AG20443 (cell line): ENCODE results near the gene TACC2.

ENCODE experiments used
- DNase-seq: peaks from one replicate; pipeline ENCODE4 v3.0.0; 2012; ENCODE audit warnings: low spot score, mixed read lengths

TACC2 gene

DNA sequence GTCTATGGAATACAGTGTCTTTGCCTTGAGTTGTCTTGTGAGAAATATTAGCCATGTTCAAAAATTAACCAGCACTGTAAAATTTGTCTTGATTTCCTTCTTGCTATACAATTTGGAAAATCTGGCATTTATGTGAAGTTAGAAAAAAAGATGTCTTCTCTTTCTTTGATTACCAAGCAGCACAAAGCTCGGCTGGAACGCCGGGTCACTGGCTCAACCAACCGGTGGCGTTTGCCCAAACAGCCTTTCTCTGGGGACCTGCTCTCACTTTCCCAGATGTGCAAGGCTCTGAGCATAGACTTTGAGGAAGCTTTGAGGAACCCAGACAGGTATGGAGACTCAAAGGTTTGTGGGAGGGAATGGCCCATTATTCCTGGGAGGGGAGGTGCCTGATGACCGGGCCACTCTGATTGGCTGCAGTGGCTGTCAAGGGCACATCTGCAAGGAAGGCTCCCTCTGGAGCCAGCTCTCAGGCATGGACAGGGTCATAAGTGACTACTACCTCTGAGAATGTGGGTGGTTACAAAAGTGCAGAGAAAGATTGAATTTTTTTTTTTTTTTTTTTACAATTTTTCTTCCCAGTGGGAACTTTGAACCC lies 287.7 kb downstream of the TACC2 start:
- DNase-seq: peak; percentile 64

DNA sequence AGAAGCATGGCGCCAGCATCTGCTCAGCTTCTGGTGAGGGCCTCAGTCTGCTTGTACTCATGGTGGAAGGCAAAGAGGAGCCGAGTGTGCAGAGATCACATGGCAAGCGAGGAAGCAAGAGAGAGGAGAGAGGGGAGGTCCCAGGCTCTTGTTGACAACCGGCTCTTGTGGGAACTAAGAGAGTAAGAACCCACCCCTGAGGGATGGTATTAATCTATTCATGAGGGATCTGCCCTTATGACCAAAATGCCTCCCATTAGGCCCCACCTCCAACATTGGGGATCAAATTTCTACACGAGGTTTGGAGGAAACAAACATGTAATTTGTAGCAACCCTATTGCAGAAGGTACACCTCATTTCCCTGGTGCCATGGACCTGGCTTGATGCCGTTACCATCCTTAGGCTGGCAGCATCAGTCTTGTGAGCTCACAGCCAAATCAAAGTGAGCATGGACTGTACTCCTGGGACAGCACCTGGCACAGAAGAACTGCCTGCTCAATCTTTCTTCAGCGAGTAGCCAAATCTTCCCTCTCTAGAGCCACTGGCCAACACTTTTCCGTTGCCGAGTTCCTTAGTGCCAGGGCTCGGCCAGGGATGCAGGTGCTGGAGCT lies 288.7 kb downstream of the TACC2 start:
- no peak for DNase-seq

DNA sequence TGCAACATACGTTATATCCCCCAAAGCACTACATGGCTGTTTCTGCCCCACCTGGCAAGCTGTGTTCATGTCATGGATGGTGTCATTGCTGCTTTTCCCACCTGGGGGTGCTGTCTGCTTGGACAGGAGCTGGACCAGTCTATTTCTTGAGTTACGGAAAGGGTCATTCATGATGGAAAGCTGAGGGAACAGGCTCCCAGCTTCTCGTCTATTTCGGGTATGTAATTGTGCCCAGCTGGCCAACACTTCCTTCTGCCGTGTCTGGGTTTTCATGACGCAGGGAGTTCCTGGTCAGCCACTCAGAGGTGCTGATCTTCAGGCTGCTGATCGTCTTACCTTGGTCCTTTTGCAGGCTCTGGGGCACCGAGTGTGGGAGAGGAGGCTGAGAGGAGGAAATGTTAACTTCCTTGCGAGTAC lies 290.8 kb downstream of the TACC2 start:
- peak; percentile 66 for DNase-seq

DNA sequence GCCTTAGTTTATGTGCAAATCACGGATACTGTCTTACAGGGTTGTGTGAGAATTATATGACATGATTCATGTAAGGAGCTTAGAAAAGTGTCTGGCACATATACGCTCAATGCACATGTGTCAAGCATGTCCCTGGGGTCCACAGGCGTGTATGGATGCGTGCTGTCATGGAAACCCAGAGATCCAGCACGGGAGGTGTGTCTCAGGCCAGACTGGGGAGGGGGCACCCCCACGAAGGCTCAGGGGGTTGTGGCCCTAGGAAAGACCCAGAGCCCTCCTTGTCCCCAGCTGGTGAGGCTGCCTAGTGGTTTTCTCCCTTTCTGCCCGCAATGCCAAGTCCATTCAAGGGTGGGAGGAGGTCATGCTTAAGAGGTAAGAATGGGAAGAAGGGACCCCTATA lies 291.2 kb downstream of the TACC2 start:
- DNase-seq: no peak

DNA sequence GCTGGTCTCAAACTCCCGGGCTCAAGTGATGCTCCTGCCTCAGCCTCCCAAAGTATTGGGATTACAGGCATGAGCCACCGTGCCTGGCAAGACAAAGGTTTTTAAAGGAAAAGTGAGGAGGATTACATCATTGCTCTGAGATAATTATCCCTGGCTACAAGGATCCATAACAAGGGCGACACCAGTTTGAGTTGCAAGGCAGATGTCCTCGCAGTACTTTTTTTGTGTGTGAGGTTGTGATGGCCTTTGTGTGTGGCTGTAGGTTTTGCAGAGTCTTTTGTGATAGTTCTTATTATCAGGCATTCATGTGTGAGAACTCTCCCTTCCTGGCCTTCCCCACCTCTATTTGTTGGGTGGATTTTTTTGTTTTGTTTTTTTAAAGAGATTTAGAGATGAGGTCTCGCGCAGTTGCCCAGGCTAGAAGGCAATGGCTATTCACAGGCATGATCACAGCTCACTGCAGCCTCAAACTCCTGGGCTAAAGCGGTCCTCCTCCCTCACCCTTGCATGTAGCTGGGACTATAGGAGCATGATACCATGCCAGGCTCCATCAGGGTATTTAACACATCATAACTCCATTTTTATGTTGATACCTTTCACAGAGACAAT lies 292.2 kb downstream of the TACC2 start:
- no peak for DNase-seq

- DNase-seq: no peak
Observed at GRCh38 chr10:122281751-122282150, 292.8 kb downstream of the TACC2 start.

DNA sequence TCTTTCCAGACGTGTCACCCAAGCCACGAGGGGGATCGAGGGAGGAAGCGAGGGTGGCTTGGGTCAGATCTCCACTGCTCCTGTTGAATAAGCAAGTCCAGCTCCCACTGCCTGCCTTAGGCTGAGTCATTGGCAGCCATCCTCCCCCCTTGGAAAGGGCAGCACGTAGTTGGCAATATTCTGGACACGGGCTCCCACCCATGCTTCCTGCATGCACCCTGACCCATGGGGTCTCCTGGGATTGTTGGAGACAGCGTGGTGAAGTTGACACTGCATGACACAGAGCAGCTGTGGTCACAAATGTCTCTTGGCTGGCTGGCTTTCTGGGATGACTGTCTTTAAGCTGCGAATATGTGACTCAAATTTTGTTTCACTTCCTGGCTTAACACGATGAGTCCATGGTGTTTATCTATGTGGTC lies 293.3 kb downstream of the TACC2 start:
- peak; percentile 42 for DNase-seq

DNA sequence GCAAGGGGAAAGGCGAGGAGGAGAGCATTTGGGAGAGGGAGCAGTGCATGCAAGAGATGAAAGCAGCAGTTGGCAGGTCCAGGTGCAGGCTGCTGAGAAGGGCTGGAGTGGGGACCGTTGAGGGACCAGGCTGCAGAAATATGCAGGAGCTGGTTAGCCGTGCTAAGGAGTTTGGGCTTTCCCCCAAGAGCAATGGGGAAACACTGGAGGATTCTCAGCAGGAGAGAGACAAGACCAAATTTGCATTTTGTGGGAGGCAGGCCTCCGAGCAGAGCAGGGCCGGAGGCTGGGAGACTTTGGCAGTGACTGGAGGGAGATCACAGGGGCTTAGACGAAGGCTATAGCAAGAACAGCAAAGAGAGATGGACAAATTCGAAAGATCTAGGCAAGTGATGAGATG lies 293.9 kb downstream of the TACC2 start:
- DNase-seq: no peak

- no peak for DNase-seq
Observed at GRCh38 chr10:122285506-122286444, 296.8 kb downstream of the TACC2 start.

- DNase-seq: peak; percentile 91
Observed at GRCh38 chr10:122286867-122287266, 297.9 kb downstream of the TACC2 start.

DNA sequence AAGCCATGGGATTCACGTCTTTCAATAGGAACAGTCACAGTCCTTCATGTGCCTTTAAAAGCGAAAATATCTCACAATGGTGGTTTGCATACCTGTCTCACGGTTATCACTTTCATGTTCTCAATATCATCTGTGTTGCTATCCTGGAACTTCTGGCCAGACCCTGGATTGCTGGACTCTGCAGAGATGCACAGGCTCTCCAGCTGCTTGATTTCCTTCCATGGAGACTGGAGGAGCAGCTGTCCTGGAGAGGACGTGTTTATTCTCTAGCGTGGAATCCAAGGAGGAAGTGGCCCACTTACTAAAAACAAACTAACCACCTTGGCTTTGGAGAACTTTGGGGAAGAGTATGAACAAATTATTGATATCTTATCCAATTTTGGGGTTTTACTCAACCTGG lies 298.6 kb downstream of the TACC2 start:
- DNase-seq: no peak

DNA sequence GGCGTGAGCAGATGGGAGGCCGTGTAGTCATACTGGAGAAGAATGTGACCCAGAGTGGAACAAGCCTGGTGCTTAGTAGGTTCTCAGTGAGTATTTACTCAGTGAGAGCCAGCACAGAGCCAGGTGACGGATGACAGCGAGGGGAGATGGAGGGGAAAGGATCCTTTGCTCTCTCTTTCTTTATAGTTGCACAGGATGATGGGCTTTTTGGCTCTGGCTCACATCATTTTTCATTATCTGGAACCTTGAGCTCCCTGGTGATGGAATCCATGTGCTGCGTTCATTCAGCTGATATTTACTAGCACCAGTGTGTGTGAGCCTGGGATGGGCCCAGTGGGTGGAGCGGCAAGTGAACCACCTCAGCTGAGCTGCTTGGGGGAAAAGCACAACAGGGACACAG lies 299.3 kb downstream of the TACC2 start:
- no peak for DNase-seq

DNA sequence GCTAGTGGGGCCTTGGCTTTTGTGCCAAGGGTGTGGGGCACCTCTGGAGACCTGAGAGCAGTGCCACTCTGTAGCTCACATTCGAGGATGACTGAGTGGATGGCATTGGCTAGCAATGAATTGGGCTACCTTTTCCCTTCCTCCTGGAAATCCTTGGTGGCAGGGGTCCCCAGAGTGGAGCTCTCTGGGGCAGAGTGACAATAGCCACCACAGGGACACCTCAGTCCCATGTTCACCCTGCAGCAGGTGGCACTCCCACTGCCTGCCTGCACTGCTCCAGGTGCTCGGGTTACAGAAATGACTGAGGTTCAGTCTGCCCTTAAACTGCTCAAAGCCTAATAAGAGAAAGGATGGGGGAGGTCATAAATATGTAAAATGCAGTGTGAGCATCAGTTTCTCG lies 300.0 kb downstream of the TACC2 start:
- no peak for DNase-seq

- DNase-seq: no peak
Observed at GRCh38 chr10:122290334-122290733, 301.4 kb downstream of the TACC2 start.

DNA sequence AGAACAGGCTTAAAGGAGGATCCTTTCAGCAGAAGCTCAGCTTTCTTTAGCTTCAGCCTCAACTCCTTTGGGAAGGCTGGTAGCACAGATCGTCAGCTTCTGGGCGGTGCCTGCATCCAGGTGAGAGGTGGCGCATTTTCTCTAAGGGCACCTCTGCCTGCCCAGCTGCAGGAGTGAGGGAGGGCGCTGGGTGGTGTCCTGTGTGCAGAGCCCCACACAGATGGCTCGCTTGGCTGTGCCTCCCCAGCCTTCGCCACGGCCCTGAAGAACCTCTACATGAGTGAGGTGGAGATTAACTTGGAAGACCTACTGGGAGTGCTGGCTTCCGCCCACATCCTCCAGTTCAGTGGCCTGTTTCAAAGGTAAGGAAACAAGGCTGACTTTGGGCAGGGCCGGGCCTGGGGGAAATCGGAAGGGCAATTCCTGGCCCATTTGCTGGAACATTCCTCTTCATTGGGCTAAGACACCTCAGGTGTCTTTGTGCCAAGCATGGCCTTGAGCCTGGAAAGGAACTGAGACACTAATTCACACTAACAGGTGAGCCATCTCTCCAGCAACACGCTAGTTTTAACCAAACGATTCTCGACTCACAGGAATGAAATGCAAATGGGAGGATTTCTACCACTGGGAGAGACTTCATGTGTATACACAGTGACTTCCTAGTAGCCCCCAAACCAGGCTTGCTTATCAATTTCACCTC lies 302.0 kb downstream of the TACC2 start:
- no peak for DNase-seq

DNA sequence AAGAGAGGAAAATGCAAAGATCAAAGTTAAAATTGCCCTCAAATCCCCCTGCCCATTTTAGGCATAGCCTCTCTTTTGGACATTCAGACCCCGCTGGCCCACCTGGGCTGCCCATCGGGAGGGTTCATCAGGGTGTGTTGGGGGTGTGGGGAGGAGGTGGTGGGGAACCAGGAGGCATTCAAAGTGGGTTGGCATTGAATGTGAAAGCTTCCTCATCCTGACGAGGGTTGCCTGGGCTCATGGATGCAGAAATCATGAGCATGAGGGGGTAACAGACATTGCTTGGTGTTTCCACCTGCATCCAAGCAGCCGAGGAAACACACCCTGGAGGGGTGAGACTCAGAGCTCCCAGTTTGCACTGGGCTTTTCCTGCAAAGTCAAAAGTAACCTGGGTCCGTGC lies 302.8 kb downstream of the TACC2 start:
- no peak for DNase-seq

DNA sequence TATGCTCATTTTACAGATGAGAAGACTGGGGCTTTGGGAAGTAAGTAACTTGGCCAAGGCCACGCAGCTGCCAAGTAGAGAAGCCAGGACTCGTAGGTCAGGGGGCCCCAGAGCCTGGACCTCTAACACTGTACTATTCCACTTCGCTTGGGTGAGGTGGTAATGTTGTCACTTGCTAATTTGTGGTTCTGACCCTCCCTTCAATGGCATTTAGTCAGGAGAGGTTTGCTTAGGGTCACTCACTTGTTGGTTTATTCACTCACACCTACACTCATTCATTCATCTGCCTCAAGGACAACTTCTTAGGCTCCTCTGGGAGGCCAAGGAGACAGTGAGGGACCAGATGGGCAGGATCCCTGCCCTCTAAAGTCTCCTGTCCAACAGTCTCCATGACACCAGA lies 303.4 kb downstream of the TACC2 start:
- no peak for DNase-seq

GRCh38 chr10:122293156-122293960 lies 304.4 kb downstream of the TACC2 start:
- no peak for DNase-seq

GRCh38 chr10:122293961-122294380 lies 305.0 kb downstream of the TACC2 start:
- DNase-seq: no peak

- DNase-seq: no peak
Observed at GRCh38 chr10:122294511-122295450, 305.8 kb downstream of the TACC2 start.
